Measurements from ENCODE around the gene OR51G2.

The OR51G2 gene

DNA sequence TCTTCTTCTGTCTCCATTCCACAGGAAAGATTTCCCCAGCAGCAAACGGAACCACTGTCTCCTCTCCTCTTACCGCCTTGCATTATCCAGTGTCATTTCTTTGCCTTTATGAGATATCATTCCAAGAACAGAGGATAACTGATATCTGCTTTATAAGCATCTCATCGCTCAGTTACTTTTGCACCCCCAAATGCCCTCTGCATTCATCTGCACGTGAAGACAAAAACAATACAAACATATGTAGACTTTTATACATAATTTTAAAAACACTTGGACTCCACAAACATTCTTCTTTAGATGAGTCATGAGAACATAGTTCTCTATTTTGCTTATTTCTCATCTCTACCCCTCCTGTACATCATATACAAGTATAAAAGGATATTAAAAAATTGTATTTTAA lies 38.0 kb downstream of the OR51G2 start:
- H3K4me3 ChIP-seq (ENCODE audit: low read depth, low read length) = no peak overlapping the region
- no peak for DNase-seq (ENCODE audit: low read depth)

DNA sequence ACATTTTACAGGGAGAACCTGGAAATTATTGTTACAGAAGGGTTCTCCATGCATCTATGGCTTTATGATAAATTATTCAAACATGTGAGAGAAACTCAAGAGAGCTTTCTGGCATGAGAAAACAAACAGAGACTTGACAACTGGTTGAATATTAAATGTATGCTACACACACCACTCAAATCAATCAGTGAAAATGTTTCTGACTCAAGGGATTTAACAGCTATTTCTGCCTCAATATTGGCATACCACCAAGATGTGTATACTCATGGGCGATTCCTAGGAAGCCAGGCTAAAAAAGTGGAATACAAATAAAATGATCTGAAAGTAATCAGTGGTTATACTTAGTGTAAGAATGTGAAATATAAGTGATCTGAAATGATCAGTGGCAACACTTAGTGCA lies 53.3 kb downstream of the OR51G2 start:
- no peak overlapping the region for H3K4me3 ChIP-seq (ENCODE audit: low read depth, low read length)
- DNase-seq (ENCODE audit: low read depth) = no peak

DNA sequence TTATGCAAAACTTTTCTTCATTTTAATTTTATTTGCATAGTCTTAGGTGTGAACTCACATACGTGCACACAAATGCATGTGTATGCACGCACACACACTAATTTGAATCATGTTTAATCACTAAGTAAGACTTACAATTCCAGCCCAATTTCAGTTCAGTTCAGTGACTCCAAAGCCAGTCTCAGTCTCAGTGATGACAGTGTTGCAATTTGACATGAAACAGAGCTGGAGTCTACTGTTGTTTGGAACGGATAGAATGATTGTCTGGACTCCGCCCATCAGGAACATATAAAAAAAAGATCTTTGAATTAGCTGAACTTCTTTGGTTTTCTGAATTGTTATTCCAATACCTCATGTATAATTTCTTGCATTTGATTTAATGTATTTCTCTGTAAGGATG lies 55.3 kb downstream of the OR51G2 start:
- no peak for DNase-seq (ENCODE audit: low read depth)
- no peak overlapping the region for H3K4me3 ChIP-seq (ENCODE audit: low read depth, low read length)
